Neural progenitor cell (in vitro differentiated cells): ENCODE results near the gene ARID4B. TPM values are rescaled to one million over a fixed set of nuclear protein-coding genes. Genes with fewer than 3 reads are reported as not detected.

Source experiments
- DNase-seq: peaks from one replicate; pipeline ENCODE4 v3.0.0-alpha.2; 2016; ENCODE audit warnings: low spot score
- H2AFZ ChIP-seq: fragments of 200-600 bp; sonication (generic); replicated peaks from 2 replicates; pipeline ENCODE4 v1.6.1; 2016; ENCODE audit warnings: antibody characterized with exemption
- H3F3A ChIP-seq: fragments of 200-600 bp; sonication (generic); 2 replicates; pipeline ENCODE4 v1.6.1; 2016; ENCODE audit warnings: antibody characterized with exemption, low read depth
- H3K27ac ChIP-seq: fragments of 200-600 bp; sonication (generic); 2 replicates; pipeline ENCODE4 v1.5.1; 2016; ENCODE audit warnings: mild to moderate bottlenecking
- H3K27me3 ChIP-seq: fragments of 200-600 bp; sonication (generic); 2 replicates; pipeline ENCODE4 v1.6.1; 2016; ENCODE audit warnings: mild to moderate bottlenecking, moderate library complexity
- H3K36me3 ChIP-seq: fragments of 200-600 bp; sonication (generic); 2 replicates; pipeline ENCODE4 v1.5.1; 2016
- H3K4me1 ChIP-seq: fragments of 200-600 bp; sonication (generic); 2 replicates; pipeline ENCODE4 v1.6.1; 2016; ENCODE audit warnings: mixed run types
- H3K4me2 ChIP-seq: fragments of 200-600 bp; sonication (generic); 2 replicates; pipeline ENCODE4 v1.6.1; 2016
- H3K4me3 ChIP-seq: fragments of 200-600 bp; sonication (generic); 2 replicates; pipeline ENCODE4 v1.5.1; 2016
- H3K79me2 ChIP-seq: fragments of 200-600 bp; sonication (generic); 2 replicates; pipeline ENCODE4 v1.6.1; 2016; ENCODE audit warnings: low read depth
- H3K9ac ChIP-seq: fragments of 200-600 bp; sonication (generic); 2 replicates; pipeline ENCODE4 v1.6.1; 2016
- H3K9me3 ChIP-seq: fragments of 200-600 bp; sonication (generic); 2 replicates; pipeline ENCODE4 v1.5.1; 2016; ENCODE audit warnings: low read depth
- H4K20me1 ChIP-seq: fragments of 200-600 bp; sonication (generic); 2 replicates; pipeline ENCODE4 v1.6.1; 2016; ENCODE audit warnings: low read depth
- H3K27ac Mint-ChIP-seq: 3 replicates; pipeline ENCODE4 v1.8.0; 2021; ENCODE audit warnings: mixed read lengths
- H3K27me3 Mint-ChIP-seq: 2 replicates; pipeline ENCODE4 v1.8.0; 2022; ENCODE audit warnings: low read depth, mild to moderate bottlenecking, inconsistent platforms, moderate library complexity, mixed read lengths; ENCODE audit not compliant: insufficient read depth
- H3K36me3 Mint-ChIP-seq: 3 replicates; pipeline ENCODE4 v1.8.0; 2021; ENCODE audit warnings: mixed read lengths
- H3K4me1 Mint-ChIP-seq: 3 replicates; pipeline ENCODE4 v1.8.0; 2021; ENCODE audit warnings: mixed read lengths
- H3K4me3 Mint-ChIP-seq: 3 replicates; pipeline ENCODE4 v1.8.0; 2021; ENCODE audit warnings: mild to moderate bottlenecking, moderate library complexity, mixed read lengths
- H3K9me3 Mint-ChIP-seq: 3 replicates; pipeline ENCODE4 v1.8.0; 2020; ENCODE audit warnings: mixed read lengths
- EZH2 ChIP-seq: fragments of 200-600 bp; sonication (generic); IDR thresholded peaks from 2 replicates; pipeline ENCODE4 v1.6.1; 2017; ENCODE audit warnings: antibody characterized with exemption, mild to moderate bottlenecking, moderate library complexity
- EZH2phosphoT487 ChIP-seq: fragments of 200-600 bp; sonication (generic); IDR thresholded peaks from 2 replicates; pipeline ENCODE4 v1.6.1; 2017; ENCODE audit warnings: antibody characterized with exemption
- total RNA-seq: library from RNA; depleted of rRNA; stranded (reverse); fragments of >200 nt; gene quantifications from 2 replicates; pipeline ENCODE4 v1.2.3, GENCODE V29; 2015; ENCODE audit warnings: low replicate concordance
- TF ChIP-seq, protein P1 (sequence below): fragments of 200-600 bp; sonication (generic); IDR thresholded peaks from 2 replicates; pipeline ENCODE4 v1.5.1; 2017; ENCODE audit warnings: antibody characterized with exemption, mild to moderate bottlenecking

The ARID4B gene
- total RNA-seq, 1 donor from 2014 or later, result 65.8 TPM

DNA sequence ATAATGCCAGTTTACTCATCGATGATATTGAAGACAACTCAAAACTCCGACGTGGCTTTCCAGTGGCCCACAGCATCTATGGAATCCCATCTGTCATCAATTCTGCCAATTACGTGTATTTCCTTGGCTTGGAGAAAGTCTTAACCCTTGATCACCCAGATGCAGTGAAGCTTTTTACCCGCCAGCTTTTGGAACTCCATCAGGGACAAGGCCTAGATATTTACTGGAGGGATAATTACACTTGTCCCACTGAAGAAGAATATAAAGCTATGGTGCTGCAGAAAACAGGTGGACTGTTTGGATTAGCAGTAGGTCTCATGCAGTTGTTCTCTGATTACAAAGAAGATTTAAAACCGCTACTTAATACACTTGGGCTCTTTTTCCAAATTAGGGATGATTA lies 14.1 kb upstream of the ARID4B start:
- no peaks in the 10 kb centered on the region for H4K20me1 ChIP-seq

DNA sequence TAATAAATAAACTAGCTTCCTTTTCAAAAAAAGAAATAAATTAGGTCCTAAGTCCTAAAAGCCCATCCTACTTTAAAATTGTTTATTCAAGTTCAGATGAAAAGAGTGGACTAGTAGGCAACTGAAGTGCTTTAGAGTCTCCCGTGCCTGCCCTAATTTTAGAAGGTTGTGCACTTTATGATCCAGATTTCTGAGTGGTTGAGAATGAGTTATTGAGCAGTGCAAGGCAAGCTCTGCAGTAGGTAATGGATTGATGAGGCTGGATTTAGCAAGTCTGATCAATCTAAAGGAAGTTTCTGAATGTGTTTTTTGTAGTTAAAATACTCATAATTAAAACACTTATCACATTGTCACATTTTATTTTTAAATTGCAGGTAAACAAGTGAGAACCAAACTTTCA lies 13.4 kb upstream of the ARID4B start:
- Mint-ChIP-seq H3K27ac (no peak overlapping the region), H3K36me3 (peaks cover 32% of the 10 kb centered on the region), H3K27me3 (no peaks in the 10 kb centered on the region), H3K4me3 (no peak overlapping the region), H3K4me1 (no peaks in the 10 kb centered on the region), H3K9me3 (no peaks in the 10 kb centered on the region)
- Histone ChIP-seq H3K9me3 (no peaks in the 10 kb centered on the region), H3K4me2 (no peak overlapping the region), H3K27me3 (no peaks in the 10 kb centered on the region), H4K20me1 (no peaks in the 10 kb centered on the region), H3K9ac (no peak overlapping the region), H3K27ac (peak overlapping the region; percentile 56), H3K4me1 (peaks cover 14% of the 10 kb centered on the region), H3K4me3 (no peak overlapping the region), H3F3A (peaks cover 30% of the 10 kb centered on the region), H2AFZ (no peak overlapping the region), H3K79me2 (peaks cover 20% of the 10 kb centered on the region), H3K36me3 (peaks cover 8% of the 10 kb centered on the region)
- no peak for TF ChIP-seq EZH2phosphoT487
- TF ChIP-seq, protein P1, sequence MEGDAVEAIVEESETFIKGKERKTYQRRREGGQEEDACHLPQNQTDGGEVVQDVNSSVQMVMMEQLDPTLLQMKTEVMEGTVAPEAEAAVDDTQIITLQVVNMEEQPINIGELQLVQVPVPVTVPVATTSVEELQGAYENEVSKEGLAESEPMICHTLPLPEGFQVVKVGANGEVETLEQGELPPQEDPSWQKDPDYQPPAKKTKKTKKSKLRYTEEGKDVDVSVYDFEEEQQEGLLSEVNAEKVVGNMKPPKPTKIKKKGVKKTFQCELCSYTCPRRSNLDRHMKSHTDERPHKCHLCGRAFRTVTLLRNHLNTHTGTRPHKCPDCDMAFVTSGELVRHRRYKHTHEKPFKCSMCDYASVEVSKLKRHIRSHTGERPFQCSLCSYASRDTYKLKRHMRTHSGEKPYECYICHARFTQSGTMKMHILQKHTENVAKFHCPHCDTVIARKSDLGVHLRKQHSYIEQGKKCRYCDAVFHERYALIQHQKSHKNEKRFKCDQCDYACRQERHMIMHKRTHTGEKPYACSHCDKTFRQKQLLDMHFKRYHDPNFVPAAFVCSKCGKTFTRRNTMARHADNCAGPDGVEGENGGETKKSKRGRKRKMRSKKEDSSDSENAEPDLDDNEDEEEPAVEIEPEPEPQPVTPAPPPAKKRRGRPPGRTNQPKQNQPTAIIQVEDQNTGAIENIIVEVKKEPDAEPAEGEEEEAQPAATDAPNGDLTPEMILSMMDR, result no peak
- TF ChIP-seq EZH2, result no peak
- DNase-seq, result no peak

More for the DNA sequence above, 14.1 kb upstream of the ARID4B start:
- Histone ChIP-seq H3K79me2 (peaks cover 17% of the 10 kb centered on the region), H3F3A (peaks cover 30% of the 10 kb centered on the region), H3K36me3 (peaks cover 8% of the 10 kb centered on the region), H3K27me3 (no peaks in the 10 kb centered on the region), H3K27ac (peak overlapping the region; percentile 56), H3K9me3 (no peaks in the 10 kb centered on the region), H3K4me3 (no peak overlapping the region), H3K9ac (no peak overlapping the region), H2AFZ (no peak overlapping the region), H3K4me2 (peak overlapping the region; percentile 22), H3K4me1 (peaks cover 14% of the 10 kb centered on the region)
- no peaks in the 10 kb centered on the region for H3K9me3 Mint-ChIP-seq
- H3K36me3 Mint-ChIP-seq, result peaks cover 30% of the 10 kb centered on the region
- TF ChIP-seq, protein P1, result no peak
- TF ChIP-seq EZH2phosphoT487 (no peak), EZH2 (no peak)
- peak; percentile 8 for DNase-seq
- H3K4me3 Mint-ChIP-seq, result no peak overlapping the region
- no peak overlapping the region for H3K27ac Mint-ChIP-seq
- no peaks in the 10 kb centered on the region for H3K27me3 Mint-ChIP-seq
- H3K4me1 Mint-ChIP-seq, result no peaks in the 10 kb centered on the region

- H2AFZ ChIP-seq, result no peak overlapping the region
- H3K4me3 ChIP-seq, result no peak overlapping the region
- H3K79me2 ChIP-seq, result peaks cover 36% of the 10 kb centered on the region
- no peaks in the 10 kb centered on the region for H3K9me3 ChIP-seq
- H3K27ac ChIP-seq, result no peak overlapping the region
- H3K27me3 ChIP-seq, result no peaks in the 10 kb centered on the region
- no peak overlapping the region for H3K4me2 ChIP-seq
- H3K36me3 ChIP-seq, result peaks cover 18% of the 10 kb centered on the region
- DNase-seq, result no peak
- no peaks in the 10 kb centered on the region for H3K27me3 Mint-ChIP-seq
- no peaks in the 10 kb centered on the region for H3K9me3 Mint-ChIP-seq
- peaks cover 29% of the 10 kb centered on the region for H3K36me3 Mint-ChIP-seq
- H3K9ac ChIP-seq, result no peak overlapping the region
- peak overlapping the region; percentile 12 for H3K27ac Mint-ChIP-seq
- peaks cover 14% of the 10 kb centered on the region for H3K4me1 ChIP-seq
- TF ChIP-seq, protein P1, result no peak
- TF ChIP-seq EZH2phosphoT487 (no peak), EZH2 (no peak)
- H3K4me3 Mint-ChIP-seq, result no peak overlapping the region
- no peaks in the 10 kb centered on the region for H3K4me1 Mint-ChIP-seq
- peaks cover 4% of the 10 kb centered on the region for H4K20me1 ChIP-seq
- peaks cover 26% of the 10 kb centered on the region for H3F3A ChIP-seq
Observed at GRCh38 chr1:235339746-235340145, 11.8 kb upstream of the ARID4B start.
